HTERT RPE-1 (cell line): ENCODE results near the gene FGF12.

Experiments used
- in situ Hi-C: fragments of 300-500 bp; cut with MboI; formaldehyde crosslinking; loops from 4 replicates; pipeline ENCODE4 v1.14.3; 2020; ENCODE audit warnings: low sequenced_read_pairs

The FGF12 gene

GRCh38 chr3:192365571-192365970 is 361.8 kb downstream of the FGF12 start:
- in situ Hi-C loops, result no loop called here

GRCh38 chr3:192364316-192364715 is 363.0 kb downstream of the FGF12 start:
- in situ Hi-C loops, result no loop called here

GRCh38 chr3:192354687-192355086 is 372.7 kb downstream of the FGF12 start:
- in situ Hi-C loops, result no loop called here

- in situ Hi-C loops, result no loop called here
Measured at GRCh38 chr3:192352142-192352541, 375.2 kb downstream of the FGF12 start.

GRCh38 chr3:192351441-192351840 is 375.9 kb downstream of the FGF12 start:
- in situ Hi-C loops, result no loop called here

GRCh38 chr3:192340031-192340430 is 387.3 kb downstream of the FGF12 start:
- in situ Hi-C loops, result no loop called here

GRCh38 chr3:192339214-192339613 is 388.1 kb downstream of the FGF12 start:
- in situ Hi-C loops, result no loop called here

GRCh38 chr3:192336286-192336685 is 391.1 kb downstream of the FGF12 start:
- in situ Hi-C loops, result no loop called here

GRCh38 chr3:192332386-192333291 is 394.7 kb downstream of the FGF12 start:
- in situ Hi-C loops, result no loop called here

GRCh38 chr3:192331749-192332385 is 395.5 kb downstream of the FGF12 start:
- in situ Hi-C loops, result no loop called here

- in situ Hi-C loops, result no loop called here
Measured at GRCh38 chr3:192326656-192327055, 400.7 kb downstream of the FGF12 start.

GRCh38 chr3:192317564-192317963 is 409.8 kb downstream of the FGF12 start:
- in situ Hi-C loops, result no loop called here

GRCh38 chr3:192313605-192314004 is 413.7 kb downstream of the FGF12 start:
- in situ Hi-C loops, result no loop called here

GRCh38 chr3:192307631-192308030 is 419.7 kb downstream of the FGF12 start:
- in situ Hi-C loops, result no loop called here

GRCh38 chr3:192303235-192303634 is 424.1 kb downstream of the FGF12 start:
- in situ Hi-C loops, result no loop called here

- in situ Hi-C loops, result no loop called here
Measured at GRCh38 chr3:192302721-192303120, 424.6 kb downstream of the FGF12 start.

- in situ Hi-C loops, result no loop called here
Measured at GRCh38 chr3:192299921-192300320, 427.4 kb downstream of the FGF12 start.

GRCh38 chr3:192296845-192297244 is 430.5 kb downstream of the FGF12 start:
- in situ Hi-C loops, result no loop called here

- in situ Hi-C loops, result no loop called here
Measured at GRCh38 chr3:192284443-192285072, 442.8 kb downstream of the FGF12 start.

- in situ Hi-C loops, result no loop called here
Measured at GRCh38 chr3:192281207-192281880, 446.0 kb downstream of the FGF12 start.

- in situ Hi-C loops, result no loop called here
Measured at GRCh38 chr3:192279664-192280063, 447.7 kb downstream of the FGF12 start.
